GM06990 (cell line): ENCODE results near the gene APBA3.

Source experiments
- DNase-seq: peaks from one replicate; pipeline ENCODE4 v3.0.0-alpha.2; 2011; ENCODE audit not compliant: insufficient read length; ENCODE audit errors: extremely low read depth
- H3K27me3 ChIP-seq: replicated peaks from 2 replicates; pipeline ENCODE4 v1.6.0; 2011; ENCODE audit warnings: low read length; ENCODE audit not compliant: control insufficient read depth, insufficient read depth
- H3K36me3 ChIP-seq: 2 replicates; pipeline ENCODE4 v1.5.1; 2011; ENCODE audit warnings: low read length; ENCODE audit not compliant: control insufficient read depth, insufficient read depth
- H3K4me3 ChIP-seq: replicated peaks from 2 replicates; pipeline ENCODE4 v1.5.1; 2011; ENCODE audit warnings: low read depth, mild to moderate bottlenecking, control low read depth, low read length
- CTCF ChIP-seq: IDR thresholded peaks from 2 replicates; pipeline ENCODE4 v1.5.1; 2011; ENCODE audit warnings: low read length, control low read depth, mild to moderate bottlenecking, inconsistent platforms; ENCODE audit not compliant: insufficient read depth, poor library complexity, severe bottlenecking

Gene APBA3

GRCh38 chr19:3719868-3720267, 41.6 kb downstream of the APBA3 start:
- H3K4me3 ChIP-seq: no peak overlapping the region
- DNase-seq: no peak
- no peak for TF ChIP-seq CTCF
- H3K27me3 ChIP-seq: no peaks in the 10 kb centered on the region; the same call in 1 of the 2 replicates
- no peaks in the 10 kb centered on the region for H3K36me3 ChIP-seq

- Histone ChIP-seq H3K4me3 (no peak overlapping the region), H3K36me3 (no peaks in the 10 kb centered on the region), H3K27me3 (no peaks in the 10 kb centered on the region; the same call in 1 of the 2 replicates)
- no peak for TF ChIP-seq CTCF
- DNase-seq: no peak
Measured at GRCh38 chr19:3716147-3716668, 45.3 kb downstream of the APBA3 start.

- no peak for DNase-seq
- Histone ChIP-seq H3K4me3 (no peak overlapping the region), H3K36me3 (no peaks in the 10 kb centered on the region), H3K27me3 (no peaks in the 10 kb centered on the region; the same call in 1 of the 2 replicates)
- TF ChIP-seq CTCF: no peak
Measured at GRCh38 chr19:3712663-3713611, 48.6 kb downstream of the APBA3 start.

- no peaks in the 10 kb centered on the region for H3K36me3 ChIP-seq
- DNase-seq: no peak
- no peaks in the 10 kb centered on the region; the same call in 1 of the 2 replicates for H3K27me3 ChIP-seq
- no peak overlapping the region for H3K4me3 ChIP-seq
- no peak for TF ChIP-seq CTCF
Measured at GRCh38 chr19:3710265-3710812, 51.2 kb downstream of the APBA3 start.

GRCh38 chr19:3708207-3708931, 53.1 kb downstream of the APBA3 start, which contains the start of gene TJP3:
Gene TJP3 (plus strand): TSS chr19:3708384. CDS start chr19:3728433, 20,049 bp downstream.
- H3K4me3 ChIP-seq: no peak within 1 kb of the TSS
- no peaks in the 10 kb centered on the region; the same call in 1 of the 2 replicates for H3K27me3 ChIP-seq
- no peaks in the 10 kb centered on the region for H3K36me3 ChIP-seq
- no peak for TF ChIP-seq CTCF
- DNase-seq: no peak
